SW 1271 (cell line): ENCODE measurements around the gene CATSPER2.
"Not testable (repeated sequence)": the region's sequence is repeated elsewhere in the genome, so short reads cannot be mapped to it uniquely, and the experiment has no call there.

Experiments
- DNase-seq, 2 experiments: peaks; one replicate each; lab custom pipeline; 2025; lab: John Stamatoyannopoulos, UW

CATSPER2 gene

GRCh38 chr15:43648649-43649429 lies at the start of gene CATSPER2:
Gene CATSPER2 (minus strand): TSS chr15:43648844. CDS start chr15:43648061, 783 bp downstream.
- DNase-seq = no peak

DNA sequence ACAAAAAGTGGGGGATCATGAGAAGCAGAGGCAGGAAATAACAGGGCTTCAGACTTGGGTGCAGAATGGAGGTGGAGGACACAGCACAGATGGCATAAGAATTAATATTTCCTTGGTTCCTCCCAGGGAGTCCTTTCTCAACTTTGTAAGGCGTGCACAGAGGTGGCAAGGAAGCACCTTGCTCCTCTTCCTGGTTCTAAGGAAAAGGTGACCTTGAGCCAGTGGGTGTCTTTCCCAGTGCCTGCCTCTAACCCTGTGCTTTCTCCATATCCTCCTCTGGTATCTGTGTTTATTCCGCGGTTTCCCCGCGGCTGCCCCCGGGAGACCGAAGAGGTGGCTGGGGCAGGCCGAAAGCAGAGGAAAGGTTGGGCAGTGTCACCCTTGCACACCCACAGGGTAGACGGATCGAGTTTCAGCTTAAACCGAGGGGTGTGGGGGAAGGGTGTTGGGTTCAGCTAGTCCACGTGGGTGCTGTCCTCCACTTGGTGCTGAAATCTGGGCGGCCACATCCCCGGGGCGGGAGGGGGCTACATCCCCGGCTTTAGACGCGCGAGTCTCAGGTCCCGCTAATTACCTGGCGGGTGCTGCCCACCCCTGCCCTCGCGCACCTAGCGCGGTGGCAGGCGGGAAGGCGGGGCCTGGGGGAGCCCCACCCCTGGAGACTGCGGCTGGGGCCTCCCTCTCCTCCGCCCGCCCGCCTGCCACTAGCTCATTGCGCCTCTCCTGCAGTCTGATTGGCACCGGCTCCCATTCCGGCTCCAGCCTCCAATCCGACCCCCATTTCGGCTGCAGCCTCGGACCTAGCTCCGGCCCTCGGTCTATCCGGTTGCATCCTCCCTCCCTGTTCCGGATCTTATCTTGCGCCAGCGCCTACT lies 44.7 kb upstream of the CATSPER2 start, which contains the start of gene CKMT1A:
TSS of gene CKMT1A (plus strand) at position 712 of the 875 bp plus-strand sequence. CDS start 192 bp downstream, outside the sequence.
- not testable (repeated sequence) for DNase-seq

- DNase-seq = not testable (repeated sequence)
Observed at GRCh38 chr15:43692679-43693078, 44.0 kb upstream of the CATSPER2 start.

DNA sequence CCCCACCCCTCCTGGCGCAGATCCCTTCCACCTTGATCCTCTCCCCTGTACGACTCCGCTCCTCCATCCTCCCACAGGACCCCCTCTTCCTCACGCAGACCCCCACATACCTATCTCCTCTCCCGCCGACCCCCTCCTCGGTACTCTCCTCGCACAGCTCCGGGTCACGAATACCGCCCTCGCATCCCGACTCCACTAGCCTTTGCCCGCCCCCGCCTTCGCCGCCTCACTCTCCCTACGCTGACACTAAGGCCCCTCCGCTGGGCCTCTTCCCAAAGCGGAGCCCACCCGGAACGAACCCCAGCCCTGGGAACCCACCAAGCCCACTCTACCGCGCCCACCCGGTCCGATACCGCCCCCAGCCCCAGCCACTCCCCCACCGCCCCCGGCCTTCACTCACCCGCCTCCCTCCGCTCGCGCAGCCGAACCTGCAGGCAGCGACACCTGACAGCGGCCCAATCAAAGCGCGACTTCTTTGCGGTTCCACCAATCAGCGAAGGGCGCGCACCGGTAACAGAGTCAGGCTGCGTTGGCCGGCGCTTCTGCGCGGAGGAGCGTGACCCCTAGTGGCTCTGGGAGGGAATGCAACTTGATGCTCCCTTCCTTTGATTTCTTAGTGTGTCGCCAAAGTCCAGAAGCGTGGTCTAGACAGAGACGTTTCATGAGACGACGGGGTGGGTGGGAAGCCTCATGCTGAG lies 41.1 kb upstream of the CATSPER2 start:
- DNase-seq = not testable (repeated sequence)

DNA sequence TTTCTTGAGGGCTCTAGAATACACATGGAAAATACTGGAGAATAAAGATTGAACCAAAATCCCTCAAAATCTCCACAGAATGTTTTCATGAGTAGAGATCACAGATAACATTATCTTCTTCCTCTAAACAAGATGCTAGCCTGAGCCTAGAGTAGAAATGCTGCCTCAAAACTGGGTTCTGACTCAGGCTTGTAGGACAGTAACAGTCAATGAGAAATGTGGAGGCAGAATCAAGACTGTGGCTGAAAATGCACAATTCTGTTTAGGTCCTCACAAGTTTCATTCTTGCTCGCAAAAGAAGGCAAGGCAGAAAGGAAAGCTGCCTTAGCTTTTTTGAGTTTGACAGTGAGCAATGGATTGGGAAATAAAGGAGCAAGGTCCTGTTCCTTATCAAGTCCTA lies 25.5 kb upstream of the CATSPER2 start:
- DNase-seq = not testable (repeated sequence)

- not testable (repeated sequence) for DNase-seq
Observed at GRCh38 chr15:43666177-43666576, 17.5 kb upstream of the CATSPER2 start.

- DNase-seq = not testable (repeated sequence)
Observed at GRCh38 chr15:43663333-43663732, 14.7 kb upstream of the CATSPER2 start.

DNA sequence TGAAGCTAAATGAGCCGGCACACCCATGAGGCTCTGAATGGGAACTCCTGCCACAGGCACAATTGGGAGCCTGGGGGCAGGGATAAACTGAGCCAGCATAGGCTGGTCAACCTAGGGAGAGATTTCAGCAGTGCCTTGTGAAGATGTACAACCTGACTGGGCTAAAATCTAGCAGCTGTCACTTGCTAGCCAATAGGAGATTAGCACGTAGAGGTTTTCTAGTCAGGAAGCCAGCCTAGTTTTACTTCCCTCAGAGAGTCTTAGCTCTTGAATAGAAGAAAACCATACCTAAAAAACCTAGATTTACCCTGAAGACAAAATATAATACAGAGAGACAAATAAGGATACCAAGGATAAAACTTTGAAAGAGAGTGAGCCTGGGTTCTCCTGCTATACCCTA lies 13.6 kb upstream of the CATSPER2 start:
- DNase-seq = not testable (repeated sequence)

DNA sequence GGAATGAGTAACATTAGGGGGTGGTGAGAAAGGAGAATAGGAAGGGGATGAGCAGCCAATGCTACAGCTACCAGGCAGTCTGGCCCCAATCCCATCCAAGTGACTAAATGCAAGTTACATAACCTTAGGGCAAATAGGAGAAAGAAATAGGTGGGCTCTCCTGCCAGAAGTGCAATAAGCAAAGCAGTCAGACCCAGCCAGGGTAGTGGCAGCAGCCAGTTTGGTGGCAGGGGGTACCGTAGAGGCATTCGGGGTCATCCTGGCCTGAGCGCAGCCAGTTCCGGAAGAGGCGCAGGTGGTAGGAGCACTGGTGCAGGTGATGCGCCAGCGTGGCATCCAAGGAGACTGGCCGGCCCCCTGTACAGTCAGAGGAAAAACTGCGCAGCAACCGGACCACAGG lies 11.1 kb upstream of the CATSPER2 start:
- not testable (repeated sequence) for DNase-seq

GRCh38 chr15:43649430-43649926 lies 834 bp upstream of the CATSPER2 start:
- DNase-seq = not testable (repeated sequence)

- DNase-seq = not testable (repeated sequence)
Observed at GRCh38 chr15:43638464-43639204, 10.0 kb downstream of the CATSPER2 start.

- DNase-seq = not testable (repeated sequence)
Observed at GRCh38 chr15:43626937-43627336, 21.7 kb downstream of the CATSPER2 start.

- no peak for DNase-seq
Observed at GRCh38 chr15:43625106-43625505, 23.5 kb downstream of the CATSPER2 start.

DNA sequence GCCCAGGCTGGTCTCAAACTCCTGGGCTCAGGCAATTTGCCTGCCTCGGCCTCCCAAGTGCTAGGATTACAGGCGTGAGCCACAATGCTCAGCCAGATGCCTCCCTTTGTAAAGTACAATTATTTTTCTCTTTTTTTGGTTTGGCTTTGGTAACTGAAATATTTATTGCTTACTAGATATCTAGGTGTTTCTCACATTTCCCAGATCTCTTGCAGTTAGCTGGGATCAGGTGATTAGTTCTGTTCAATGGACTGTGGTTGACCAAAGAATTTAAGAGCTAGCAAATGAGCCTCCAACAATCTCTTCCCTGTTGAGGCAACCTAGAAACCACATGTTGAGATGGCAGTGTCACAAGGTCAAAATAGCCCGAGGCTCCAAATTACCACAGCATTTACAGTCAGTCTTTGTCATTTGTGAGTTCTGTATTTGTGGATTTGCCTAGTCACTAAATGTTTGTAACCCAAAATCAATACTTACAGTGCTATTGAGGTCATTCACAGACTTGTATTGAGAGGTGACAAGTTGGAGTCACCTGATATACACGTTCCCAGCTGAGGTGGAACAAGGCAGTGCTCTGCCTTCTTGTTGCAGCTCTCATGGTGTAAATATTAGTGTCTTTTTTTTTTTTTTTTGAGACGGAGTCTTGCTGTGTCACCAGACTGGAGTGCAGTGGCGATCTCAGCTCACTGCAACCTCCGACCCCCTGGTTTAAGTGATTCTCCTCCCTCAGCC lies 26.4 kb downstream of the CATSPER2 start:
- not testable (repeated sequence) for DNase-seq

DNA sequence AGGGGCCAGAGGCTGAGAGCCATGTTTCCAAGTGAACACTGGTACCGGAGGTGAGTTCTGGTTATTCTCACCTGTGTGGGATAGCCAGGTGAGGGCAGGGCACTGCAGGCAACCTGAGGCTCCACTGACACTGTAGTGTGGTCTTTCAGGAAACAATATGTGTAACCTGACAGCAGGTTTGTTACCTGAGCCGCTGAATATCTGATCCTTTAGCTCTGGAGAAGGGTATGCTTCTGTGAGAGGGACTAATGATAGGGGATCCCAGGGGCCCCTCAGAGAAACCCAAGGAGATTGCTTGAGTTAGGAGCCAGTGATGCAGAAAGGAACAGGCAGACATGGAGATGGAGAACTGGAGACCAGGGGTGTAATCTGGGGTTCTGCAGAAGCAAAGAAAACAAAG lies 29.9 kb downstream of the CATSPER2 start, which contains the start of gene STRC:
TSS of gene STRC (minus strand) at position 101 of the 400 bp plus-strand sequence. CDS start at position 23, 78 bp downstream.
- not testable (repeated sequence) for DNase-seq

GRCh38 chr15:43617750-43618149 lies 30.9 kb downstream of the CATSPER2 start:
- not testable (repeated sequence) for DNase-seq

DNA sequence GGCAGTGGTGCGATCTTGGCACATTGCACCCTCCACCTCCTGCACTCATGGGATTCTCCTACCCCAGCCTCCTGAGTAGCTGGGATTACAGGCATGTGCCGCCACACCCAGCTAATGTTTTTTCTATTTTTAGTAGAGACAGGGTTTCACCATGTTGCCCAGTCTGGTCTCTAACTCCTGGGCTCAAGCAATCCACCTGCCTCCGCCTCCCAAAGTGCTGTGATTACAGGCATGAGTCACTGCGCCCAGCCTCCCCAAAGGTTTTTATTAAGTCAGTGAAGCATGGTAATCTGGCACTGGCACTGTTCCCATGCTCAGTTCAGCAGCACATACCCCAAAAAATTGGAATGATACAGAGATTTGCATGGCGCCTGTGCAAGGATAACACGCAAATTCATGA lies 46.4 kb downstream of the CATSPER2 start:
- DNase-seq = not testable (repeated sequence)

DNA sequence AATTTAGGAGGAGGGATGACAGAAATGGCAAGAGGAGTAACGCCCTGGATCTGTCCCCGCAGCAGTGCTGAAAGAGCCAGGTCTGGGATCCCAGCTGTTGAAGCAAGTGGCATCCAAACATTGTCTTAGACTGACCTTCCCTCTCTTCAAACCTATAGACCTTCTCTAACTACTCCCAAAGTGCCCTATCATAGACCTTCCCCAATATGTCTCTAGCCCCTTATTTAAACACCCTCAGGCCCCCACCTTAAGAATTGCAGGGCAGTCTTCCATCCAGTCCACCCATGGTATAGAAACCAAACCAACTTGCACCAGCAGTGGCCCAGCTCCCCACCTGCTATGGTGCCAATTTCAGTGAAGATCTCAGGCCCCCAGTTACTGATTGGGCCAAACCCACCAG lies 48.4 kb downstream of the CATSPER2 start:
- DNase-seq = not testable (repeated sequence)

- DNase-seq = not testable (repeated sequence)
Observed at GRCh38 chr15:43599131-43599530, 49.5 kb downstream of the CATSPER2 start.
